HCT116 (cell line): ENCODE results near the gene TMTC2. TPM values are rescaled to one million over a fixed set of nuclear protein-coding genes. Genes with fewer than 3 reads are reported as not detected.

Experiments used
- ATAC-seq: fragments of 200-7000 bp; cut with Tn5 transposase; 2 replicates; pipeline ENCODE4 v1.9.1; 2020; ENCODE audit warnings: mild to moderate bottlenecking, moderate library complexity
- BruUV-seq: library from RNA; stranded (reverse); fragments of 400-500 nt; replicated peaks from 2 replicates; lab custom pipeline; 2021; lab: Mats Ljungman, UMichigan
- CTCF ChIA-PET: fragments of 300-600 bp; sonication (Branson Sonifier 250); formaldehyde crosslinking; loops from one replicate; lab custom pipeline; 2021; ENCODE audit warnings: antibody characterized with exemption; lab: Charles Lee
- POLR2A ChIA-PET: fragments of 300-600, 350-600 bp; sonication (Branson Sonifier 250); formaldehyde crosslinking; loops from one replicate; lab custom pipeline; 2021; ENCODE audit warnings: antibody characterized with exemption; lab: Charles Lee
- RAD21 ChIA-PET, 2 experiments: fragments of 300-600 bp; sonication (Branson Sonifier 250); formaldehyde crosslinking; loops; one replicate each; lab custom pipeline; 2023; ENCODE audit warnings: low total read pairs in 2 of 2; ENCODE audit not compliant: uncharacterized antibody in 2 of 2, unreplicated experiment in 2 of 2, low non-redundant PET in 1 of 2; lab: Charles Lee
- DNase-seq: peaks from one replicate; pipeline ENCODE4 v3.0.0-alpha.2; 2010; ENCODE audit warnings: low read depth, low spot score
- H2AFZ ChIP-seq: fragments of 200-600 bp; shearing (Covaris generic), sonication (generic); 2 replicates; pipeline ENCODE4 v1.6.1; 2017; ENCODE audit warnings: low read depth, mixed run types, mixed read lengths, antibody characterized with exemption, low read length; ENCODE audit not compliant: poor library complexity, severe bottlenecking
- H3K27ac ChIP-seq: 2 replicates; pipeline ENCODE4 v1.5.1; 2012; ENCODE audit warnings: low read depth, low read length
- H3K27me3 ChIP-seq: fragments of 200-600 bp; sonication (generic); 2 replicates; pipeline ENCODE4 v1.6.1; 2016; ENCODE audit warnings: mixed run types, low read length, mixed read lengths; ENCODE audit not compliant: insufficient read depth
- H3K36me3 ChIP-seq, 2 experiments: fragments of 200-500 bp in 1 of 2; fragments of 200-600 bp in 1 of 2; sonication (Bioruptor generic) in 1 of 2; sonication (generic) in 1 of 2; 2 replicates each; pipeline versions ENCODE4 v1.5.1 to v1.6.1; 2014 to 2016; ENCODE audit warnings: low read length in 2 of 2, inconsistent platforms in 1 of 2, mixed read lengths in 1 of 2, mixed run types in 1 of 2; ENCODE audit not compliant: insufficient read depth in 2 of 2, control insufficient read depth in 1 of 2
- H3K4me1 ChIP-seq, 2 experiments: fragments of 200-600 bp in 1 of 2; sonication (generic) in 1 of 2; 2 replicates each; pipeline versions ENCODE4 v1.5.1 to v1.6.1; 2012 to 2017; ENCODE audit warnings: low read length in 2 of 2, inconsistent platforms in 1 of 2, mild to moderate bottlenecking in 1 of 2, mixed read lengths in 1 of 2, mixed run types in 1 of 2, moderate library complexity in 1 of 2; ENCODE audit not compliant: insufficient read depth in 2 of 2, control insufficient read depth in 1 of 2
- H3K4me2 ChIP-seq: fragments of 200-600 bp; sonication (generic); 2 replicates; pipeline ENCODE4 v1.6.1; 2017; ENCODE audit warnings: mixed run types, low read length, mixed read lengths
- H3K4me3 ChIP-seq, 2 experiments: fragments of 200-600 bp in 1 of 2; sonication (generic) in 1 of 2; replicated peaks in 1 of 2; 2 replicates each; pipeline ENCODE4 v1.5.1; 2011 to 2016; ENCODE audit warnings: low read length in 2 of 2, control low read depth in 1 of 2, low read depth in 1 of 2, mild to moderate bottlenecking in 1 of 2, mixed read lengths in 1 of 2, mixed run types in 1 of 2
- H3K79me2 ChIP-seq: fragments of 200-600 bp; sonication (generic); 2 replicates; pipeline ENCODE4 v1.6.1; 2017; ENCODE audit warnings: mild to moderate bottlenecking, mixed run types, low read length, moderate library complexity, mixed read lengths; ENCODE audit not compliant: insufficient read depth
- H3K9ac ChIP-seq: fragments of 200-600 bp; sonication (generic); 2 replicates; pipeline ENCODE4 v1.6.1; 2016; ENCODE audit warnings: low read length, mixed read lengths
- H3K9me2 ChIP-seq: fragments of 200-600 bp; sonication (generic), shearing (Covaris generic); 2 replicates; pipeline ENCODE4 v1.6.1; 2017; ENCODE audit warnings: mixed run types, mild to moderate bottlenecking, moderate library complexity; ENCODE audit not compliant: insufficient read depth
- H3K9me3 ChIP-seq, 2 experiments: fragments of 200-500 bp in 1 of 2; fragments of 200-600 bp in 1 of 2; sonication (Bioruptor generic) in 1 of 2; sonication (generic) in 1 of 2; 2 replicates each; pipeline ENCODE4 v1.6.1; 2014 to 2017; ENCODE audit warnings: low read length in 2 of 2, mixed read lengths in 2 of 2, inconsistent platforms in 1 of 2, low read depth in 1 of 2, mild to moderate bottlenecking in 1 of 2, mixed run types in 1 of 2, moderate library complexity in 1 of 2; ENCODE audit not compliant: control insufficient read depth in 1 of 2, insufficient read depth in 1 of 2
- H4K20me1 ChIP-seq: fragments of 200-600 bp; sonication (generic), shearing (Covaris generic); 2 replicates; pipeline ENCODE4 v1.6.1; 2017; ENCODE audit warnings: mixed run types, mild to moderate bottlenecking, moderate library complexity; ENCODE audit not compliant: insufficient read depth
- ATF3 ChIP-seq: IDR thresholded peaks from 2 replicates; pipeline ENCODE4 v1.6.1; 2012
- CEBPB ChIP-seq: IDR thresholded peaks from 2 replicates; pipeline ENCODE4 v1.6.1; 2012; ENCODE audit warnings: low read depth
- FOSL1 ChIP-seq: IDR thresholded peaks from 2 replicates; pipeline ENCODE4 v1.6.1; 2012; ENCODE audit warnings: low read depth
- SRF ChIP-seq: IDR thresholded peaks from 2 replicates; pipeline ENCODE4 v1.6.1; 2012; ENCODE audit warnings: low read depth
- intact Hi-C: fragments of 100-400 bp; cut with micrococcal nuclease; formaldehyde crosslinking; loops from 2 replicates; pipeline ENCODE4 v1.10.0; 2022
- total RNA-seq: library from RNA; stranded (reverse); gene quantifications from one replicate; pipeline ENCODE4 v1.2.1, GENCODE V29; 2021; ENCODE audit not compliant: unreplicated experiment

TMTC2 gene
- total RNA-seq, 1 experiment from 2014 or later: 11.5 TPM

- CTCF ChIA-PET: no interaction called here
- Histone ChIP-seq H3K4me3 (no peak overlapping the region), H3K4me2 (no peak overlapping the region), H4K20me1 (no peaks in the 10 kb centered on the region), H3K9ac (no peak overlapping the region), H3K27ac (no peak overlapping the region), H3K79me2 (no peaks in the 10 kb centered on the region), H3K4me1 (no peaks in the 10 kb centered on the region), H3K27me3 (no peaks in the 10 kb centered on the region), H3K36me3 (no peaks in the 10 kb centered on the region), H2AFZ (no peak overlapping the region), H3K9me3 (no peaks in the 10 kb centered on the region), H3K9me2 (no peaks in the 10 kb centered on the region)
- intact Hi-C loops: no loop called here
- BruUV-seq: no TSS peak
- ATAC-seq (no peak), DNase-seq (no peak)
- RAD21 ChIA-PET: no interaction called here
- TF ChIP-seq ATF3 (no peak), SRF (no peak)
- POLR2A ChIA-PET: no interaction called here
Observed at GRCh38 chr12:82789674-82790073, 103.0 kb downstream of the TMTC2 start.

- ChIA-PET CTCF (no interaction called here), RAD21 (no interaction called here), POLR2A (no interaction called here)
- no peaks in the 10 kb centered on the region for H3K9me3 ChIP-seq
- H4K20me1 ChIP-seq: no peaks in the 10 kb centered on the region
- no peak overlapping the region for H3K27ac ChIP-seq
- no peaks in the 10 kb centered on the region for H3K4me1 ChIP-seq
- intact Hi-C loops: no loop called here
- no peak overlapping the region for H2AFZ ChIP-seq
- no peaks in the 10 kb centered on the region for H3K27me3 ChIP-seq
- no peak overlapping the region for H3K9ac ChIP-seq
- no peaks in the 10 kb centered on the region for H3K79me2 ChIP-seq
- H3K4me2 ChIP-seq: no peak overlapping the region
- H3K36me3 ChIP-seq: no peaks in the 10 kb centered on the region
- H3K4me3 ChIP-seq: no peak overlapping the region
- no peaks in the 10 kb centered on the region for H3K9me2 ChIP-seq
- TF ChIP-seq ATF3 (no peak), FOSL1 (no peak), CEBPB (no peak)
- no TSS peak for BruUV-seq
- ATAC-seq: no peak
- no peak for DNase-seq
Observed at GRCh38 chr12:82793751-82794281, 107.1 kb downstream of the TMTC2 start.
